Thyroid gland (tissue), 4 donors: Measurements from ENCODE around the gene SEPSECS.

ENCODE experiments used
- POLR2A ChIP-seq, 2 donors: fragments of 450-650 bp; IDR thresholded peaks; one replicate each; pipeline ENCODE4 v1.6.1; 2017; ENCODE audit warnings: antibody characterized with exemption in 2 of 2, mild to moderate bottlenecking in 2 of 2, moderate library complexity in 1 of 2
- TF ChIP-seq, protein P1 (sequence below), 6 experiments: fragments of 200-600 bp in 3 of 6; fragments of 450-650 bp in 3 of 6; sonication (generic) in 3 of 6; IDR thresholded peaks; one replicate each; pipeline ENCODE4 v1.5.1; 2016 to 2019; ENCODE audit warnings: antibody characterized with exemption in 6 of 6, mild to moderate bottlenecking in 2 of 6, inconsistent platforms in 1 of 6, moderate library complexity in 1 of 6

DNA sequence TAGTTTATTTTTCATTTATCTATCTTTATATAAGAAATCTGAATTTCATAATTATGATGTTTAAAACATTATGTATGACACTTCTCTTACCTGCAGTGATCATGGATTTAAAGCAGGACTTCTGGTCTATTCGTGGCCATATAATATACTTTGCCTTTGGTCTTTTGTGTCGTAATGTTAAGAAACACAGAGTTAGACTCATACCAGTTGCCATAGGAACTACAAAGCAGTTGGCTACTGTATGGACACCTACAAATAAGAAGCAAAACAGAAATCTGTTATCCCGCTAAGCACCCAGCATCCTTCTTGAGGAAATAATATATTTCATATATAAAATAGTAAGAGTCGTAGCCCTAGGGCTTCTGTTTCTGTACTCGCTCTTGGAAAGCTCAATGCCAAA is 4.3 kb downstream of the SEPSECS start:
- TF ChIP-seq, protein P1, sequence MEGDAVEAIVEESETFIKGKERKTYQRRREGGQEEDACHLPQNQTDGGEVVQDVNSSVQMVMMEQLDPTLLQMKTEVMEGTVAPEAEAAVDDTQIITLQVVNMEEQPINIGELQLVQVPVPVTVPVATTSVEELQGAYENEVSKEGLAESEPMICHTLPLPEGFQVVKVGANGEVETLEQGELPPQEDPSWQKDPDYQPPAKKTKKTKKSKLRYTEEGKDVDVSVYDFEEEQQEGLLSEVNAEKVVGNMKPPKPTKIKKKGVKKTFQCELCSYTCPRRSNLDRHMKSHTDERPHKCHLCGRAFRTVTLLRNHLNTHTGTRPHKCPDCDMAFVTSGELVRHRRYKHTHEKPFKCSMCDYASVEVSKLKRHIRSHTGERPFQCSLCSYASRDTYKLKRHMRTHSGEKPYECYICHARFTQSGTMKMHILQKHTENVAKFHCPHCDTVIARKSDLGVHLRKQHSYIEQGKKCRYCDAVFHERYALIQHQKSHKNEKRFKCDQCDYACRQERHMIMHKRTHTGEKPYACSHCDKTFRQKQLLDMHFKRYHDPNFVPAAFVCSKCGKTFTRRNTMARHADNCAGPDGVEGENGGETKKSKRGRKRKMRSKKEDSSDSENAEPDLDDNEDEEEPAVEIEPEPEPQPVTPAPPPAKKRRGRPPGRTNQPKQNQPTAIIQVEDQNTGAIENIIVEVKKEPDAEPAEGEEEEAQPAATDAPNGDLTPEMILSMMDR (IDR thresholded peaks at IDR 0.05) = no peak
- TF ChIP-seq POLR2A (IDR thresholded peaks at IDR 0.05) = no peak
